HUES48 (cell line): ENCODE measurements around the gene SHISA5.
"Not testable (repeated sequence)": the region's sequence is repeated elsewhere in the genome, so short reads cannot be mapped to it uniquely, and the experiment has no call there.

Source experiments
- H3K27ac ChIP-seq: one replicate; pipeline ENCODE4 v1.7.0; 2013; ENCODE audit warnings: low read depth, low read length, inconsistent platforms
- H3K27me3 ChIP-seq: 2 replicates; pipeline ENCODE4 v1.6.1; 2013; ENCODE audit warnings: mild to moderate bottlenecking, low read length; ENCODE audit not compliant: control insufficient read depth, insufficient read depth
- H3K36me3 ChIP-seq: 2 replicates; pipeline ENCODE4 v1.6.1; 2013; ENCODE audit warnings: low read length; ENCODE audit not compliant: control insufficient read depth, insufficient read depth
- H3K4me1 ChIP-seq: 2 replicates; pipeline ENCODE4 v1.6.1; 2013; ENCODE audit warnings: mild to moderate bottlenecking, low read length; ENCODE audit not compliant: control insufficient read depth, insufficient read depth
- H3K4me3 ChIP-seq: 2 replicates; pipeline ENCODE4 v1.5.1; 2013; ENCODE audit warnings: mild to moderate bottlenecking, low read depth, low read length
- H3K9ac ChIP-seq: 2 replicates; pipeline ENCODE4 v1.6.1; 2013; ENCODE audit warnings: mild to moderate bottlenecking, low read depth, low read length, moderate library complexity
- H3K9me3 ChIP-seq: 2 replicates; pipeline ENCODE4 v1.6.1; 2013; ENCODE audit warnings: low read length; ENCODE audit not compliant: control insufficient read depth, insufficient read depth

Gene SHISA5

GRCh38 chr3:48502121-48502520, 1.9 kb downstream of the SHISA5 start:
- Histone ChIP-seq H3K9ac (no peak overlapping the region), H3K9me3 (no peaks in the 10 kb centered on the region), H3K27me3 (0 out of 2 replicates have a peak, but pooled peaks cover 3% of the 10 kb centered on the region), H3K27ac (no peak overlapping the region), H3K4me1 (peaks cover 20% of the 10 kb centered on the region), H3K4me3 (no peak overlapping the region), H3K36me3 (peaks cover 23% of the 10 kb centered on the region)

- Histone ChIP-seq H3K9ac (no peak overlapping the region), H3K27me3 (0 out of 2 replicates have a peak, but pooled peaks cover 3% of the 10 kb centered on the region), H3K4me3 (no peak overlapping the region), H3K36me3 (peaks cover 23% of the 10 kb centered on the region), H3K27ac (no peak overlapping the region), H3K9me3 (no peaks in the 10 kb centered on the region), H3K4me1 (peaks cover 16% of the 10 kb centered on the region)
Measured at GRCh38 chr3:48501196-48501595, 2.8 kb downstream of the SHISA5 start.

- Histone ChIP-seq H3K4me3 (no peak overlapping the region), H3K4me1 (peaks cover 16% of the 10 kb centered on the region), H3K9me3 (no peaks in the 10 kb centered on the region), H3K9ac (no peak overlapping the region), H3K36me3 (peaks cover 23% of the 10 kb centered on the region), H3K27me3 (0 out of 2 replicates have a peak, but pooled peaks cover 3% of the 10 kb centered on the region), H3K27ac (no peak overlapping the region)
Measured at GRCh38 chr3:48500656-48501055, 3.3 kb downstream of the SHISA5 start.

GRCh38 chr3:48493203-48493501, 10.8 kb downstream of the SHISA5 start:
- peaks cover 16% of the 10 kb centered on the region; the same call in 1 of the 2 replicates for H3K36me3 ChIP-seq
- no peak overlapping the region for H3K27ac ChIP-seq
- H3K9ac ChIP-seq: no peak overlapping the region
- no peaks in the 10 kb centered on the region for H3K4me1 ChIP-seq
- no peak overlapping the region for H3K4me3 ChIP-seq
- no peaks in the 10 kb centered on the region for H3K9me3 ChIP-seq
- H3K27me3 ChIP-seq: no peaks in the 10 kb centered on the region

GRCh38 chr3:48492461-48493202, 11.3 kb downstream of the SHISA5 start:
- no peak overlapping the region for H3K9ac ChIP-seq

GRCh38 chr3:48486952-48487351, 17.0 kb downstream of the SHISA5 start:
- Histone ChIP-seq H3K27me3 (no peaks in the 10 kb centered on the region), H3K4me3 (no peak overlapping the region), H3K36me3 (0 out of 2 replicates have a peak, but pooled peaks cover 2% of the 10 kb centered on the region), H3K9ac (no peak overlapping the region), H3K4me1 (no peaks in the 10 kb centered on the region), H3K9me3 (no peaks in the 10 kb centered on the region), H3K27ac (no peak overlapping the region)

More at GRCh38 chr3:48492461-48493202, 11.3 kb downstream of the SHISA5 start:
- H3K27ac ChIP-seq: no peak overlapping the region
- no peaks in the 10 kb centered on the region for H3K27me3 ChIP-seq
- H3K4me3 ChIP-seq: no peak overlapping the region
- H3K4me1 ChIP-seq: no peaks in the 10 kb centered on the region
- no peaks in the 10 kb centered on the region for H3K9me3 ChIP-seq
- peaks cover 10% of the 10 kb centered on the region; the same call in 1 of the 2 replicates for H3K36me3 ChIP-seq

GRCh38 chr3:48482822-48483221, 21.2 kb downstream of the SHISA5 start:
- not testable (repeated sequence) for H3K4me1 ChIP-seq, H3K27ac ChIP-seq, H3K9ac ChIP-seq, H3K36me3 ChIP-seq, H3K27me3 ChIP-seq, H3K9me3 ChIP-seq, H3K4me3 ChIP-seq

- H3K27me3 ChIP-seq, H3K4me1 ChIP-seq, H3K4me3 ChIP-seq, H3K9ac ChIP-seq, H3K36me3 ChIP-seq, H3K9me3 ChIP-seq, H3K27ac ChIP-seq: not testable (repeated sequence)
Measured at GRCh38 chr3:48480891-48481290, 23.1 kb downstream of the SHISA5 start.

- Histone ChIP-seq H3K9me3 (no peaks in the 10 kb centered on the region), H3K4me3 (no peak overlapping the region), H3K36me3 (peaks cover 3% of the 10 kb centered on the region; the same call in 1 of the 2 replicates), H3K27me3 (no peaks in the 10 kb centered on the region), H3K4me1 (peaks cover 11% of the 10 kb centered on the region), H3K27ac (no peak overlapping the region), H3K9ac (no peak overlapping the region)
Measured at GRCh38 chr3:48478626-48479555, 25.1 kb downstream of the SHISA5 start.

GRCh38 chr3:48477959-48478520, 25.9 kb downstream of the SHISA5 start:
- H3K36me3 ChIP-seq: peaks cover 3% of the 10 kb centered on the region; the same call in 1 of the 2 replicates
- no peak overlapping the region for H3K27ac ChIP-seq
- peaks cover 17% of the 10 kb centered on the region for H3K4me1 ChIP-seq
- H3K9ac ChIP-seq: no peak overlapping the region
- no peak overlapping the region for H3K4me3 ChIP-seq
- no peaks in the 10 kb centered on the region for H3K27me3 ChIP-seq
- no peaks in the 10 kb centered on the region for H3K9me3 ChIP-seq
